C1 segment of cervical spinal cord (tissue), 14 donors: ENCODE data around the gene MRC2.

Source experiments
- DNase-seq, 14 donors: peaks; one replicate each; lab custom pipeline; 2025; lab: John Stamatoyannopoulos, UW

MRC2 gene

GRCh38 chr17:62637809-62638208, 10.3 kb downstream of the MRC2 start:
- no peak for DNase-seq

- no peak for DNase-seq
Measured at GRCh38 chr17:62641153-62641552, 13.7 kb downstream of the MRC2 start.

- no peak for DNase-seq
Measured at GRCh38 chr17:62641951-62642350, 14.5 kb downstream of the MRC2 start.

- DNase-seq, result no peak
Measured at GRCh38 chr17:62643496-62643895, 16.0 kb downstream of the MRC2 start.

GRCh38 chr17:62644487-62645173, 17.2 kb downstream of the MRC2 start:
- no peak for DNase-seq

- no peak for DNase-seq
Measured at GRCh38 chr17:62648251-62648955, 20.9 kb downstream of the MRC2 start.

- no peak for DNase-seq
Measured at GRCh38 chr17:62648956-62649294, 21.5 kb downstream of the MRC2 start.

GRCh38 chr17:62649570-62649969, 22.1 kb downstream of the MRC2 start:
- no peak for DNase-seq

GRCh38 chr17:62650587-62650986, 23.1 kb downstream of the MRC2 start:
- DNase-seq, result no peak

GRCh38 chr17:62652251-62653001, 25.0 kb downstream of the MRC2 start:
- peak in 7 of 14 donors; percentile 13 to 63 (median 30) for DNase-seq

GRCh38 chr17:62653002-62653825, 25.7 kb downstream of the MRC2 start:
- peak in 6 of 14 donors; percentile 18 to 60 (median 42) for DNase-seq

- no peak for DNase-seq
Measured at GRCh38 chr17:62653826-62654761, 26.6 kb downstream of the MRC2 start.

- DNase-seq, result no peak
Measured at GRCh38 chr17:62655656-62656055, 28.2 kb downstream of the MRC2 start.

- no peak for DNase-seq
Measured at GRCh38 chr17:62656446-62656845, 29.0 kb downstream of the MRC2 start.

- DNase-seq, result no peak
Measured at GRCh38 chr17:62657145-62657665, 29.7 kb downstream of the MRC2 start.

- no peak for DNase-seq
Measured at GRCh38 chr17:62657690-62658089, 30.2 kb downstream of the MRC2 start.

GRCh38 chr17:62658136-62658920, 30.9 kb downstream of the MRC2 start:
- DNase-seq, result no peak

- DNase-seq, result no peak
Measured at GRCh38 chr17:62660629-62661118, 33.2 kb downstream of the MRC2 start.

GRCh38 chr17:62661337-62661736, 33.9 kb downstream of the MRC2 start:
- no peak for DNase-seq
